Measurements from ENCODE around the gene PACSIN1. TPM values are rescaled to one million over a fixed set of nuclear protein-coding genes. Genes with fewer than 3 reads are reported as not detected.

Gene PACSIN1
- total and polyA plus RNA-seq, 2 experiments from 2014 or later, result 0.05 to 0.37 TPM

DNA sequence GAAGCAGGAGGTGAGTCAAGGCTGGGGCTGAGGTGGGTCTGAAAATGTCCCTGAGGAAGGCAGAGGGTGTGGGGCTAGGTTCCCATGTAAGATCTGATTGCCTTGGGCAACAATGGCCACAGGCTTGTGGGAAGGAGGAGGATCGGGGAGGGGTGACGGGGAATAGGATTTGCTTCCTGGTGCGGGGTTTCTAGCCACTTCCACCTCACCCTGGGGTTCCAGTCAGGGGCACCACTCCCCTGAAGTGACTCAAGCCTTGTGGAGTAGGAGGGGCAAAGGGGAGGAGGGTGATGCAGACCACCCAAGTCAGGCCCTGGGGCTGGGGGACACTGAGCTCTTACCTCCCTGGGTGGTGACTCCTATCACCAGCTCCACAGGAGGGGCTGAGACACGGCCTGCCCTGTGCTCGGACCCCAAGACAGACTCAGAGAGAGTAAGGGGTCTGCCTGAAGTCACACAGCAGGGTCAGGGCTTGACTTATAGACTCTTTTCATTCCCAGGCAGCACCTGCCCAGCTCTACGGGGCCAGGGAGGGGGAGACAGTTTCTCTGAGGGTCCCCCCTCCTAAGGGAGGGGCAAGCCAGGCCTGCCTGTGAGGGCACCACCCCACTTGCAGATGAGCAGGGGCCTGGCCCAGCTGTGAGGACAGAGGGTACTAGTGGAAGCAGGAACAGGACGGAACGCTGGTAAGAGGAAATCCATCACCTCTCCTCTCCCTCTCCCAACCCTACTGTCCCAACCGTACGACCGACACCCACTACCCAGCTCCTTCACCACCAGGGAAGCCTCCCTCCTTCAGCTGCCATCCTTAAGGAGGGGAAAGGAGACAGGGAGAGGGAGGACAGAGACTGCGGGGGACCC, 102.7 kb downstream of the PACSIN1 start:
- H3K79me2 ChIP-seq, result no peaks in the 10 kb centered on the region
- H3K9me3 ChIP-seq (ENCODE audit: low read depth), result no peaks in the 10 kb centered on the region
- H4K20me1 ChIP-seq (ENCODE audit: insufficient read depth, poor library complexity, severe bottlenecking), result no peaks in the 10 kb centered on the region
- WGBS (ENCODE audit: low lambda C conversion rate, missing lambda C conversion rate), result 75% methylated on average over 12 of the region's 12 CpGs
- H3K27me3 ChIP-seq, result no peaks in the 10 kb centered on the region
- no peak for DNase-seq (ENCODE audit: low spot score)
- TF ChIP-seq EZH2 (IDR thresholded peaks at IDR 0.05; ENCODE audit: borderline replicate concordance), result no peak
- H3K27ac ChIP-seq, result no peak overlapping the region
- no peak overlapping the region for H2AFZ ChIP-seq
- no peaks in the 10 kb centered on the region for H3K4me1 ChIP-seq (ENCODE audit: insufficient read depth)
- H3K4me3 ChIP-seq, result no peak overlapping the region
- no peak overlapping the region for H3K4me2 ChIP-seq
- H3K9me2 ChIP-seq (replicated peaks; ENCODE audit: insufficient read depth), result no peaks in the 10 kb centered on the region
- H3K36me3 ChIP-seq (replicated peaks; ENCODE audit: insufficient read depth, low read depth), result no peaks in the 10 kb centered on the region

- Histone ChIP-seq H3K9me2 (replicated peaks; ENCODE audit: insufficient read depth) (no peaks in the 10 kb centered on the region), H3K9me3 (ENCODE audit: low read depth) (no peaks in the 10 kb centered on the region), H3K4me3 (no peak overlapping the region), H3K27ac (no peak overlapping the region), H3K79me2 (no peaks in the 10 kb centered on the region), H3K4me1 (ENCODE audit: insufficient read depth) (no peaks in the 10 kb centered on the region), H3K4me2 (no peak overlapping the region), H3K36me3 (replicated peaks; ENCODE audit: insufficient read depth, low read depth) (no peaks in the 10 kb centered on the region), H2AFZ (no peak overlapping the region), H4K20me1 (ENCODE audit: insufficient read depth, poor library complexity, severe bottlenecking) (no peaks in the 10 kb centered on the region), H3K27me3 (no peaks in the 10 kb centered on the region)
- TF ChIP-seq EZH2 (IDR thresholded peaks at IDR 0.05; ENCODE audit: borderline replicate concordance) (no peak), CTCF (IDR thresholded peaks at IDR 0.05; ENCODE audit: poor library complexity) (no peak), EZH2phosphoT487 (IDR thresholded peaks at IDR 0.05; ENCODE audit: low read depth, severe bottlenecking, unreplicated experiment) (no peak)
- DNase-seq (ENCODE audit: low spot score), result no peak
- 86% methylated on average over 5 of the region's 5 CpGs for WGBS (ENCODE audit: low lambda C conversion rate, missing lambda C conversion rate)
Observed at GRCh38 chr6:34569361-34569973, 103.6 kb downstream of the PACSIN1 start.

- DNase-seq (ENCODE audit: low spot score), result no peak
- H3K9me3 ChIP-seq (ENCODE audit: low read depth), result no peaks in the 10 kb centered on the region
- no peaks in the 10 kb centered on the region for H3K27me3 ChIP-seq
- no peaks in the 10 kb centered on the region for H3K79me2 ChIP-seq
- no peak overlapping the region for H3K4me3 ChIP-seq
- H3K36me3 ChIP-seq (replicated peaks; ENCODE audit: insufficient read depth, low read depth), result no peaks in the 10 kb centered on the region
- no peak overlapping the region for H3K27ac ChIP-seq
- no peaks in the 10 kb centered on the region for H3K9me2 ChIP-seq (replicated peaks; ENCODE audit: insufficient read depth)
- no peak overlapping the region for H2AFZ ChIP-seq
- no peaks in the 10 kb centered on the region for H4K20me1 ChIP-seq (ENCODE audit: insufficient read depth, poor library complexity, severe bottlenecking)
- H3K4me1 ChIP-seq (ENCODE audit: insufficient read depth), result no peaks in the 10 kb centered on the region
- 90% methylated on average over 21 of the region's 21 CpGs for WGBS (ENCODE audit: low lambda C conversion rate, missing lambda C conversion rate)
- no peak overlapping the region for H3K4me2 ChIP-seq
- TF ChIP-seq EZH2 (IDR thresholded peaks at IDR 0.05; ENCODE audit: borderline replicate concordance), result no peak
- TF ChIP-seq CTCF (IDR thresholded peaks at IDR 0.05; ENCODE audit: poor library complexity), result no peak
- no peak for TF ChIP-seq EZH2phosphoT487 (IDR thresholded peaks at IDR 0.05; ENCODE audit: low read depth, severe bottlenecking, unreplicated experiment)
Observed at GRCh38 chr6:34570066-34570833, 104.4 kb downstream of the PACSIN1 start.

Measured in hepatocyte (in vitro differentiated cells).